Measurements from ENCODE around the gene ATP12A.
"Not testable (repeated sequence)": the region's sequence is repeated elsewhere in the genome, so short reads cannot be mapped to it uniquely, and the experiment has no call there.

ATP12A gene

DNA sequence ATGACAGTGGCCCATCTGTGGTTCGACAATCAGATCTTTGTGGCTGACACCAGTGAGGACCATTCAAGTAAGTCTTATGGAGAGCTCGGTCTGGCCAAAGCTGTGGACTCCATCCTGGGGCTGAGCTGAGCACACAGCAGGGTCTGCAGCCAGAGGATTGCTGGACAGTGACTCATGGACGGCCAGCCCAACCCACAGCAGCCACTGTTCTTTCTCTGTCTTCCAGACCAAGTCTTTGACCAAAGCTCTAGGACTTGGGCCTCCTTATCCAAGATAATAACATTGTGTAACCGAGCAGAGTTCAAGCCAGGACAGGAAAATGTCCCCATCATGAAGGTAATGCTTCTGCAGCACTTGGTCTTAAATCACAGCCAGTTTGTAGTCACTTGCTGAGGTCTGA, 12.4 kb downstream of the ATP12A start:
- DNase-seq: no peak

DNA sequence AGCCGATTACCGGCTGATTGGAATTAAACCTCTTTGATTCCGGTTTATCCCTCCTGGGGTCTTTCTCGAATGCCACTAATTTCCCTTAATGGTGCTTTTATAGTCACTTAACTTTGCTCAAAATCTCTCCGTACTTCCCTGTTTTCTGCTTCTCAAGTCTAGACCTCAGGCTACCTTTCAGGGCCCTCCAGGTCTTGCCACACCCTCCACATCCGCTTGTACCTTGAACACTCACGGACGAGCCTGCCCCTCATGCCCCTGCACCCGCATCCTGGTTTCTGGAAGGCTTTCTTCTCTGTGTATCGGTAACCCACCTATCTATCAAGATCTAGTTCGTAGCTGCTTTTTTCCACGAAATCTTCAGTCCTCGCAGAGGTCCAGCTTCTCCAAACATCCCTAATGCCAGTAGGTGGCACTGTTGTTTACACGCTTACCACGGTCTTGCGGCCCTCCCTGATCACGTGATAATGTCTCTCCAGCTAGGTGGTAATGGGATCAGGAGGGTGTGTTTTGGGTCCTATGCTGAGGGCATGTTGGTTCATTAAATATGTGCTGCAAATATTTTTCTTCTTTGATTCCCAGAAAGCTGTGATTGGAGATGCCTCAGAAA, 13.8 kb downstream of the ATP12A start:
- peak; percentile 78 for DNase-seq

DNA sequence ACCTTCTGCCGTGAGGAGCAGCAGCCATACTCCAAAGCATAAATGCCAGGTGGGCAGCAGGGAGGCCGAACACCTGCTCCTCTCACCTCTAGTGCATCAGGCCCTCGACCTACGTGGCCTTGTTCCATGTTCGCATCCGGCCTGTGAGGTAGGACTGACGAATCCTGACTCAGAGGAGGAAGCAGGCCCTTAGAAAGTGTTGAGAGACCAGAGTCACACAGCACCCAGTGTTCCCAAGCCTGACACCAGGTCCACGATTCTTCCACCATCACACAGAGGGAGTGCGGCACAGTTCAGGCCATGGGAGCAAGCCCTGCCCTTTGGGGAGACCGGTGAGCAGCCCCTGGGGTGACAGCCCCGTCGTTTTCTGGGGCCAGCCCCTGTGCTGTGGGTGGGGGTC, 14.7 kb downstream of the ATP12A start:
- DNase-seq: no peak

DNA sequence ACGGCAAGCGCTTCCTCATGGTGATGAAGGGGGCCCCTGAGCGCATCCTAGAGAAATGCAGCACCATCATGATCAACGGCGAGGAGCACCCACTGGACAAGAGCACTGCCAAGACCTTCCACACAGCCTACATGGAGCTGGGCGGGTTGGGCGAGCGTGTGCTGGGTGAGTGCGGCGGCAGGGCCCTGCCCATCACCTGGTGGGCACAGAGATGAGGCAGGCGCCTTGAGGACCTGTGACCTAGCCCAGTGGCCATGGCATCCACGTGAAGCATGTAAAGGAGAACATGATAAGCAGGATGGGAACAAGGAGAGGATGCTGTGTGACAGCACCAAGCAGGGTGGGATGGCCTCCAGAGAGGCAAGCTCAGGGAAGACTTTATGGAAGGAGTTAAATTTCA, 18.5 kb downstream of the ATP12A start:
- no peak for DNase-seq

GRCh38 chr13:24699541-24699940, 19.3 kb downstream of the ATP12A start:
- no peak for DNase-seq

- DNase-seq: peak; percentile 20
Observed at GRCh38 chr13:24700539-24700938, 20.3 kb downstream of the ATP12A start.

DNA sequence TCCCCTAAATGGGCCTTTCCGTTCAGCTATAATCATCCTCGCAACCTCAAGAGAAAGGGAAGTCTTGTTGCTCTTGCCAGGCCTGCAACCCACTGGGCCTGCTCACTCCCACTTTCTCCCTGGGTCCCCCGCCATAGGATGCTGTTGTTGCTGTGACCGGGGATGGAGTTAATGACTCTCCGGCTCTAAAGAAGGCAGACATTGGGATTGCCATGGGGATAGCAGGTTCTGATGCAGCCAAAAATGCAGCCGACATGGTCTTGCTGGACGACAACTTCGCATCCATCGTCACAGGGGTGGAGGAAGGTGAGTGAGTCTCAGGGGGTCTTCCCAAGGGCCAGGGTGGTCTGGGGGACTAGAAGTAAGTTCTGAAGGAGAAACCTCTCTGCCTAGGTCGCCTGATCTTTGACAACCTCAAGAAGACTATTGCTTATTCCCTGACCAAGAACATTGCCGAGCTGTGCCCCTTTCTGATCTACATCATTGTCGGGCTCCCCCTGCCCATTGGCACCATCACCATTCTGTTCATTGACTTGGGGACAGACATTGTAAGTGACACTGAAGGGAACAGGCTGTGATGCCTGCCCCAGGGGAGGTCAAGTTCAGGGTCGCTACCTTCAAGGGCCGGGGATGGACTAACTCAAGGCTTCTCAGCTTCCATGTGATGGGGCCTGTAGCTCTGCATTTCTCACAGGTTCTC, 26.8 kb downstream of the ATP12A start:
- DNase-seq: no peak

GRCh38 chr13:24709186-24709913, 29.1 kb downstream of the ATP12A start:
- peak; percentile 86 for DNase-seq

DNA sequence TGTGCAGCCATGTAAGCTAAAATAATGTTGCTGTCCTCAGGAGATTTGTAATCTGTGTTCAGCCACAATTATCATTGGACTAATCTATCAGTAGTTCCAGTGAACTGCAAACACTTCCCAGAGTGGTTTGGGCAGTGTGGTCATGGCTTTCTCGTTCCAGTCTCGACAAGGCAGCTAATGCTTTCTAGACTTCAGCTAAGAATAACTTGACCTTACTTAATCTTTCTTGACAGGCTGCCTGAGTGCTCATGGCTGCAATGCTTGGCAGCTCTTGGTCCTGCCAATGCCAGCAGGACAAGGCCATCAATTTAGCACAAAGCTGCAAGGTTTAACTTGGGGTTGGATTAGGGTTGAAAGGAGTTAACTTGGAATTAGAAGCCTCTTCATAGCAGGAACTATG, 32.8 kb downstream of the ATP12A start:
- DNase-seq: no peak

DNA sequence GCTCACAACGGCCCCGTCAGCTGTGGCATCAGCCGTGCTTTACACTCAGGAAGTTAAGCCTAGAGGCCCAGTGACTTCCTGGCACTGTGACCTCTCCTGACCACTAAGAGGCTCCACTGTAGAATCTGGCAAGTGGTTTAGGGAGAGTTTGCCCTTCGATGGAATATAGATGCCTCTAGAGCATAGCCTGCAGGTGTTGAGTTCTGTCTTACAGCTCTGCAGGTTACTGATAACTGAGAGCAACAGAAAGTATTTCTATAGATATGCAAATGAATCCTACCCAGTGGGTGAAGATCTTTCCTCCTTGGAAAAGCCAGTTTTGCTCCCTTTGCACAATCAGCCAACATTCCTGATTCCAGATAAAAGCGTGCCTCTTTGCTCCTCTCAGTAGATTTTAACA, 35.8 kb downstream of the ATP12A start:
- DNase-seq: no peak

DNA sequence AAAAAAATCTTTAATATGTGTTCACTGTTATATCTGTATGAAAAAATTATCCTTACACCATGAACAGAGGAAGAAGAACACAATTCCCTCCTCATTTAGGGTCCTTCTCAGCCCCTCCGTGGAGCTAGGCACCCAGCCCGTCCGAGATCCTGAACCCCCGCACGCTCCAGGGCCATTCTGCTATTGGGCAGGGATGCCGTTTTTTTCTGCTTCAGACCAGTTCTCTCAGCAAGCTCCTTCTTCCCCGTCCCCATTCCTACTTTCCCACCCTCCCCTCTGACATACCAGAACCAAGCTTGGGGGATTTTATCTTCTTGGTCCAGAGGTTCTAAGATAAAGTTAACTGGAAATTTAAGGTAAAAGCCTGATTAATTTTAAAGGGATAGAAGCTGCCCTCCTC, 36.2 kb downstream of the ATP12A start:
- no peak for DNase-seq

GRCh38 chr13:24717217-24717616, 37.0 kb downstream of the ATP12A start:
- DNase-seq: no peak

- DNase-seq: no peak
Observed at GRCh38 chr13:24718192-24718965, 38.2 kb downstream of the ATP12A start.

DNA sequence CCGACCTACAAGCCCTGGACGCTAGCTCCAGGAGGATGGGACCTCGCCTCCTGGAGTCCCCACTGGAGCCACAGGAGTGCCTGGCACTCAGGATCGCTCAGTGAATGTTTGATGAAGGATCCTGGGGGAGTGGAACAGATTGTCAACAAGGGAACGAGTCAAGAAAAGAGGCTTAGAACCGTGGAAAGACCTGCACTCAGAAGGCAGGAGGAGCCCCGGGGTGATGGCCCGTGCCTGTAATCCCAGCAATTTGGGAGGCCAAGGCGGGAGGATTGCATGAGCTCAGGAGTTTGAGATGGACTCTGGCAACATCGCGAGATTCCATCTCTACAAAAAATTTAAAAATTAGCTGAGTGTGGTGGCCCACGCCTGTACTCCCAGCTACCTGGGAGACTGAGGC, 38.9 kb downstream of the ATP12A start:
- DNase-seq: no peak

- DNase-seq: no peak
Observed at GRCh38 chr13:24723206-24723605, 43.0 kb downstream of the ATP12A start.

- DNase-seq: no peak
Observed at GRCh38 chr13:24724714-24725113, 44.5 kb downstream of the ATP12A start.

- DNase-seq: no peak
Observed at GRCh38 chr13:24725379-24725778, 45.2 kb downstream of the ATP12A start.

DNA sequence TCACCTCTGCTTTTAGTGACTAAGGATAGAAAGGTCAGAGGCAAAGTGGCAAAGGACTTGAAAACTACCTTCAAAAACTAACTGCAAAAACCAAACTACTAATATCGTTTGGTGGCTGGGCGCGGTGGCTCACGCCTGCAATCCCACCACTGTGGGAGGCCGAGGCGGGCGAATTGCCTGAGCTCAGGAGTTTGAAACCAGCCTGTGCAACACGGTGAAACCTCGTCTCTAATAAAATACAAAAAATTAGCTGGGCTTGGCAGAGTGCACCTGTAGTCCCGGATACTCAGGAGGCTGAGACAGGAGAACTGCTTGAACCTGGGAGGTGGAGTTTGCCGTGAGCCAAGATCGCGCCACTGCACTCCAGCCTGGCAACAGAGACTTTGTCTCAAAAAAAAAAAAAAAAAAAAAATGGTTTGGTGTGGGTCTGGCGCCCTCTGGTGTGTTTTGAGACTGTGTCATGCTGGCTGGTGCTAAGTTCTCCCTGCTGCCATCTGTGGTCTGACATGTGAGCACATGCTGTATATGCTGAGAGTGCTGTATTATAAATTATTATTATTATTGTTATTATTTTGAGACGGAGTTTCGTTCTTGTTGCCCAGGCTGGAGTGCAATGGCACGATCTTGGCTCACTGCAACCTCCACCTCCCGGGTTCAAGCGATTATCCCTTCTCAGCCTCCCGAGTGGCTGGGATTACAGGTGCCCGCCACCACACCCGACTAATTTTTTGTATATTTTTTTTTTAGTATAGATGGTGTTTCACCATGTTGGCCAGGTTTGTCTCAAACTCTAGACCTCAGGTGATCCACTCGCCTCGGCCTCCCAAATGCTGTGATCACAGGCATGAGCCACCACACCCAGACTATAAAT, 47.8 kb downstream of the ATP12A start:
- peak; percentile 79 for DNase-seq

GRCh38 chr13:24730873-24731567, 50.8 kb downstream of the ATP12A start:
- not testable (repeated sequence) for DNase-seq

DNA sequence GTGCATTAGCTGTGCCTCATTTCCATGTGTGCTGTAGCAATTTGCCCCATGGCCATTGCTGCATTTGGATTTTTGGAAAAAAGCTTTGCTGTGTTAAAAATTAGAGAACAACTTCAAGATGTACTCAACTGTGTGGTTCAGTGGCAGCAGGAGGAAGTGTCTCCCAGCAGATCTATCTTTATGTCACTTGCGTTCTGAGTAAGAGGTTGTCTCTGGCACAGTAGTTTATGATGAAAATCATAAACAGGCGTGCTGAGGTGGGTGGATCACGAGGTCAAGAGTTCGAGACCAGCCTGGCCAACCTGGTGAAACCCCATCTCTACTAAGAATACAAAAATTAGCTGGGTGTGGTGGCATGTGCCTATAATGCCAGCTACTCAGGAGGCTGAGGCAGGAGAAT, 54.7 kb downstream of the ATP12A start:
- no peak for DNase-seq

DNA sequence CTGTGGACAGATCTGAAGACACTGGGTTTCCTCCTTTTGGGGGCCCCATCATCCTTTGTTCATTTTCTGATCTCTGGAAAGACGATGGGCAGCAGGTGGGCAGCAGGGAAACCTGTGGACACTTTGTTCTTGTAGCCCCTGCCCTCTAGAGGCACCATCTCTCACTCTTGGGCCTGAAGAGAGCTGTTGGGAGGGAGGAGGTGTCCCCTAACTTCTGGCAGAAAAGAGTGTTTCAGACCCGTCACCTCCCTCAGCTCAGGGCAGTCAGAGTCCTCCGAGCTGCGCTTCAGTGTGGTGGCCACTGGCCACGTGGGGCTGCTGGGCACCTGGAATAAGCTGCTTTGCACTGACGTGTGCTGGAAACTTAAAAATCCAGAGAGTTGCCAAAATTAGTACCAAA, 56.8 kb downstream of the ATP12A start:
- no peak for DNase-seq

- no peak for DNase-seq
Observed at GRCh38 chr13:24738366-24738847, 58.2 kb downstream of the ATP12A start.

Measured in activated CD4-positive, alpha-beta T cell treated with anti-CD3 and anti-CD28 coated beads, Interleukin-2, amount 50 U/mL, for 16 hours (primary cell).